Hematopoietic multipotent progenitor cell treated with erythropoietin and hydrocortisone succinate and interleukin-3 and kit ligand, for 15 days (in vitro differentiated cells): ENCODE results near the gene MMEL1.

Source experiments
- DNase-seq: peaks from one replicate; pipeline ENCODE4 v3.0.0-alpha.2; 2015; ENCODE audit warnings: low spot score

Gene MMEL1

DNA sequence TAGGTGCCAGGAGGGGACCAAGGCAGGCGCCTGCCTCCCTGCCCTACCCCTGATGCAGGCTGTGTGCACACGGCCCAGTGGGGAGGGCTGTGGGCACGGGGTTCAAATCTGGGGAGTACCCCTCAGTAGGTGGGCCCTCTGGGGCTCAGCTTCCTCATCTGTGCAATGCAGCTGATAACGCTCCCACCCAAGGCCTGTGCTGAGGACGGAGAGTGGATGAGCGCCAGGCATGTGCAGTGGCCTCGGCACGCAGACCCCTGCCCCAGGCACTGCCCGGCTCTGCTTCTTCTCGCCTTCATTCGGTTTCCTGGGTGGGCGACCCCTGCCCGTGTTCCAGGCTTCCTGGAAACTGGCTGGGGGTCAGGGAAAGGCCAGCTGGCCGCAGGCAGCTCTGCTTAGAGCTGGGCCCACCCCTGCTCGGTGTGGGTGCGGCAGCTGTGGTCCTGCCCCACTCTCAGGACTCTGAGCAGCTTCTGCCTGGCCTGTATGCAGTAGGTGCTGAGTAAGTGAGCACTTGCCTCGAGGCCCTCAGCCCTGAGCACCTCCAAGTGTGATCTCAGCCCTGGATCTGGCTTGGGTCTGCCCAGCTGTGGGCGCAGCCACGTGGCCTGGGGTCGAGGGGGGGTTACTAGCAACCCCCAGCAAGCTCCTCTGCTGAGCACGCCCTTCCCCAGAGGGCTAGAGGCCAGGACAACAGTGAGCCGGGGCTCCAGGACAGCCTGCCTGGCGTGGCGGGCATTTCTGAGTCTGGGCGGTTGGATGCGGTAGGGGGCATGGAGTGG is 88.5 kb downstream of the MMEL1 start:
- DNase-seq = no peak

DNA sequence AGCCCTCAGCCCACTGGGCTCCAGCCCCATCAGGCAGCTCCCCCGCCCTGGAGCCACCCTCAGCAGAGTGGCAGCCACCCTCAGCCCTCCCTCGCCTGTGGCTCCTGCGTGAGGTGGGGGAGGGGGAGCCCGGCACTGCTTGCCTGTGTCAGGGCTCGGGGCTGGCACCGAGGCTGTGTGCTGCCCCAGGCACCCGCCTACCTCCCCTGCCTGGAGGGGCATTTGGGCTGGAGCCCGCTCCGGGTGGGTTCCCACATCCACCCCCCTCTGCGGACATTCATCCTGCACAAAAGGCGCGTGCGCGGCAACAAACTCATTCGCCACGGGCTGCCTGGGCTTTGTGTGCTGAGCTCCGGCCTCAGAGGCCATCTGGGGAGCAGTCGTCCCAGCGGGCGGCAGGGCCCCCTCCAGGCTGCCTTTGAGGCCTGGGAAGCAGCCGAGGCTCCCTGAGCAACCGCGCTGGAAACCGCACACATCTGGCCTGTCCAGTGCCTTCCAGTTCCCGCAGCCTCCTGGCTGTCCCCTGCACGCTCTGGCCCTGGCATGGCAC is 89.2 kb downstream of the MMEL1 start:
- no peak for DNase-seq

DNA sequence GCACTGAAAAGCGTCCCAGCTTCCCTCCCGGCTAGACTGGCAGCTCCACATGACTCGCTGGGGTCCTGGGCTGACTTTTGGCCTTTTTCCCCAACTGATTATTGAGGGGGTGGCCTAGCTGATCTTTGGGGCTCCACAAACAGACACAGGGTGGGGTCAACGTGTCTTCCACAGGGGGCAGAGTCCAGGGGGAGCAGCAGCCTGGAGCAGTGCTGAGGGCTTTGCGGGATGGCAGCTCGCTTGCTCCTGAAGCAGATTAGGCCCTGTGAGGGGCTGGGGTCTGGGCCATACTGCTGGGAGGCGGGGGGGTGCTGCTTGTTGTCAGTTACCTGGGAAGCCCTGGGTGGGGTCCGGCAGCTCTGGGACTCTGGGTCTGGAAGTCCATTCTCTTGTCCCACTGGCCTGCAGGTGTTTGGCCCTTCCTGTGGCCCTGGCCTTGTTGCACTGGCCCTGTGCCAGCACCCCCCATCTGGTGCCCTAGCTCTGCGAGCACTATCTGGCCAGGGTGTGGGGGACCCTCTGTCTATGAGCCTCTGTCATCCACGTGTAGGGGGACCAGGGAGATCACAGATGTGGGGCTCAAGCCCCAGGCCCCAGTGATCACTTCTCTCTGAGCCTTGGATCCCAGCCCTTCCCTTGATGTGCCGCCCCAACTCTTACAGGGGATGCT is 90.4 kb downstream of the MMEL1 start:
- no peak for DNase-seq

DNA sequence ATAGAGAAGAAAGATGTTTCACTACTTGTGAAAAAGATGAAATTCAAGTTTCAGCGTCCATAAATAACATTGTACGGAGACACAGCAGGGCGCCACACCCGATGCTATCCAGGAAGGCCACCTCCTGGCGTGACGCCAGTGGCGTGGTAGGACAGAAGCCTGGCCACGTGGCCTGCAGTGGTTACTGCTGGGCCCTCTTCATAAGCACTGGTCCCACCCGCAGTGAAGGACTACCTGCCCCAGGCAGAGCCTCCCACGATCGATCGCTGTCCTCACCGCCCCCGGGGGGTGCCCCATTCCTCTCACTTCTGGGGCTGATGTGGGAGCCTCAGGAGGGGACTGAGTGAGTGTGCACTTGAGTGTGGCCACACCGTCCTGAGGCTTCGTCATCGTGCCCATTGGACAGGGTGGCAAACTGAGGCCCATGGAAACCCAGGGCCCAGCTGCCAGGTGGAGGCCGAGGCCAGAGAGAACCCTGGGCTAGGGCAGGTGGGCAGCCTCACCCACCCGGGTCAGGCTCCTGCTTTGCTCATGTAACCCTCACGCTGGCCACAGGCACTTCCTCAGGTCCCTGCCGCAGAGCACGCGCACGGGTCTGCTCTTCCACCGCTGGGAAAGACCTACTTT is 91.1 kb downstream of the MMEL1 start:
- no peak for DNase-seq

DNA sequence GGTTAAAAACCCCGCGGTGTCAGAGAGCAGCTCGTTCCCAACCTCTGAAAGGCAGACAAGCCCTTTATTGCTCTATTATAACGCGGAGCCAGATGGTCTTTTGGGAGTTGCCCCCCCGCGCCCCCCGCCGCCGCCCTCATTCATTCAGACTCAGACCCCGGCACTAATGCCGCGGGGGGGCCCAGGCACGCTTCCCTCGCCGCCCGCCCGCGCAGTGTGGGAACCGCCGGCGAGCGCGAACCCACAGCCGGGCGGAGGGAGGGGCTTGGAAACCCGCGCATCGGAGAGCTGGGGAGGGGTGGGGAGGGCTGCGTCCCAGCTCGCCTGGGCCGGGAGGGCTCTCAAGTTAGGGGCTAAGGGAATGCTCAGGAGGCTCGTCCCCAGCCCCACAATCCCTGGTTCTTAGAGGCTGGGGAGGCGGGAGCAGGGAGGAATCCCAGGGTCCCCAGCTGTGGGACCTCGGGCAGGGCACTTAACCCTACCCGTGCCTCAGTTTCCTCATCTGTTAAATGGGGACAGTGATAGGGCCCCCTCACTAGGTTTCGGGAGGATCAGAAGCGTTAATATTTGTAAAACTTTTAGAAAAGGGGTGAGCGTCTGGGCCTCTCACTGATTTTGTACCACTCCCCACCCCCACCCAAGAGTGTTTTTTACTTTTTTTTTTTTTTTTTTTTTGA is 91.9 kb downstream of the MMEL1 start:
- DNase-seq = no peak
